ENCODE results near the gene CGRRF1.

DNA sequence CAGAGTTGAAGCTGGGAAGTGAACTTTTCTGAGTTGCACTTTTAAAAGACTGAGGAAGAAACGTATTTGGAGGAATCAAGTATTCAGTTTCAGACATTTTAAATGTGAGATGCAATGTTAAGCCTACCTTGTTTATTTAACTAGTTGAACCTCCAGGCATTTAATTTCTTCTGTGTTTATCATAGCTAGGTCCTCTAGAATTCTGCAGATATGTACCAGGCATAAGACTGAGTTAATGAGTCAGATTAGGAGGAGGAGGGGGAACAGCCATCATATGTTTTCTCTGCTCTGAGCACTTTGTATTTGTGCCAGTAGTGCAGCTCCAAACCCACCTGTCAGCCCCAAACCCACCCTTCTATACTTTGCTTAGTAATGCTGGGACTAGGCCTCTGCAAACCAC is 40.8 kb downstream of the CGRRF1 start:
- TF ChIP-seq, protein P1, sequence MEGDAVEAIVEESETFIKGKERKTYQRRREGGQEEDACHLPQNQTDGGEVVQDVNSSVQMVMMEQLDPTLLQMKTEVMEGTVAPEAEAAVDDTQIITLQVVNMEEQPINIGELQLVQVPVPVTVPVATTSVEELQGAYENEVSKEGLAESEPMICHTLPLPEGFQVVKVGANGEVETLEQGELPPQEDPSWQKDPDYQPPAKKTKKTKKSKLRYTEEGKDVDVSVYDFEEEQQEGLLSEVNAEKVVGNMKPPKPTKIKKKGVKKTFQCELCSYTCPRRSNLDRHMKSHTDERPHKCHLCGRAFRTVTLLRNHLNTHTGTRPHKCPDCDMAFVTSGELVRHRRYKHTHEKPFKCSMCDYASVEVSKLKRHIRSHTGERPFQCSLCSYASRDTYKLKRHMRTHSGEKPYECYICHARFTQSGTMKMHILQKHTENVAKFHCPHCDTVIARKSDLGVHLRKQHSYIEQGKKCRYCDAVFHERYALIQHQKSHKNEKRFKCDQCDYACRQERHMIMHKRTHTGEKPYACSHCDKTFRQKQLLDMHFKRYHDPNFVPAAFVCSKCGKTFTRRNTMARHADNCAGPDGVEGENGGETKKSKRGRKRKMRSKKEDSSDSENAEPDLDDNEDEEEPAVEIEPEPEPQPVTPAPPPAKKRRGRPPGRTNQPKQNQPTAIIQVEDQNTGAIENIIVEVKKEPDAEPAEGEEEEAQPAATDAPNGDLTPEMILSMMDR (IDR thresholded peaks at IDR 0.05) = no peak
- TF ChIP-seq POLR2AphosphoS5 (IDR thresholded peaks at IDR 0.05) (no peak), POLR2A (IDR thresholded peaks at IDR 0.05) (no peak)
